Ecto neural progenitor cell (in vitro differentiated cells): ENCODE measurements around the gene MORN2.
"Not testable (repeated sequence)": the region's sequence is repeated elsewhere in the genome, so short reads cannot be mapped to it uniquely, and the experiment has no call there.

Source experiments
- DNase-seq: peaks from one replicate; pipeline ENCODE4 v3.0.0-alpha.2; 2018; ENCODE audit warnings: low spot score

MORN2 gene

GRCh38 chr2:38875576-38876367 lies at the start of gene MORN2, which contains the start of gene DHX57:
Gene MORN2, plus strand, starts transcription at chr2:38875976.
Gene DHX57, minus strand, starts transcription at chr2:38875934. Its CDS starts 7,529 bp downstream, at chr2:38868405.
- DNase-seq, result peak; percentile 92

- DNase-seq, result not testable (repeated sequence)
Observed at GRCh38 chr2:38827539-38828145, 48.1 kb upstream of the MORN2 start.

- DNase-seq, result no peak
Observed at GRCh38 chr2:38828460-38828859, 47.3 kb upstream of the MORN2 start.

GRCh38 chr2:38829971-38830370 lies 45.8 kb upstream of the MORN2 start:
- no peak for DNase-seq

GRCh38 chr2:38830526-38831159 lies 45.1 kb upstream of the MORN2 start:
- no peak for DNase-seq

- no peak for DNase-seq
Observed at GRCh38 chr2:38835015-38835601, 40.7 kb upstream of the MORN2 start.

GRCh38 chr2:38835990-38836389 lies 39.8 kb upstream of the MORN2 start:
- DNase-seq, result no peak

GRCh38 chr2:38836791-38837190 lies 39.0 kb upstream of the MORN2 start:
- DNase-seq, result no peak

GRCh38 chr2:38850045-38850444 lies 25.7 kb upstream of the MORN2 start:
- no peak for DNase-seq

GRCh38 chr2:38856165-38856564 lies 19.6 kb upstream of the MORN2 start:
- DNase-seq, result no peak

GRCh38 chr2:38862476-38862875 lies 13.3 kb upstream of the MORN2 start:
- no peak for DNase-seq

GRCh38 chr2:38863061-38863695 lies 12.6 kb upstream of the MORN2 start:
- DNase-seq, result no peak

- no peak for DNase-seq
Observed at GRCh38 chr2:38866773-38867443, 8.9 kb upstream of the MORN2 start.

GRCh38 chr2:38871432-38871831 lies 4.3 kb upstream of the MORN2 start:
- no peak for DNase-seq

- DNase-seq, result no peak
Observed at GRCh38 chr2:38873763-38874162, 2.0 kb upstream of the MORN2 start.

GRCh38 chr2:38875227-38875575 lies 575 bp upstream of the MORN2 start:
- no peak for DNase-seq

GRCh38 chr2:38876407-38876806 lies 631 bp downstream of the MORN2 start:
- no peak for DNase-seq

- DNase-seq, result no peak
Observed at GRCh38 chr2:38886063-38886462, 10.3 kb downstream of the MORN2 start.

GRCh38 chr2:38887347-38887746 lies 11.6 kb downstream of the MORN2 start:
- no peak for DNase-seq

- DNase-seq, result no peak
Observed at GRCh38 chr2:38887902-38888554, 12.3 kb downstream of the MORN2 start.

GRCh38 chr2:38889045-38889444 lies 13.3 kb downstream of the MORN2 start:
- no peak for DNase-seq
